HG02970 (cell line): ENCODE data around the gene AKAP6.

Experiments used
- ATAC-seq: cut with Tn5 transposase; IDR thresholded peaks from one replicate; pipeline ENCODE4 v1.9.1; 2021; ENCODE audit warnings: mild to moderate bottlenecking, moderate library complexity, moderate number of reproducible peaks; ENCODE audit not compliant: unreplicated experiment, low FRiP score

Gene AKAP6

DNA sequence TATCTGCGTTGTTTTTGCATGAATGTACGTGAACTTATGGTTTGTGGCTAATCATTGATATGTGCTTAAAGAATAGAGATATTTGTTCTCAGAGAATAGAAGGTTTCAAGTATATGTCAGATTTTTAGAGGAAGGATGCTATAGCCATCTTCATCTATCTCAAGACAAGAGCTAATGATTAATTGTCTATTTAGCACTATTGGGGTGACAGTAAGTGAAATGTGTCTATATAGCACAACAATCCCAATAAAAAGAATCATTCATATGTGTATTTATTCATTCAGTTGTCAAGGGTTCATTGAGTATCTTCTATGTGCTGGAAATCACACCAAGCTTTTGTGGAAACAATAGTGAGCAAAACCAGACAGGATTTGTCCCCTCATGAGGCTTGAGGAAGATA is 310.1 kb downstream of the AKAP6 start:
- no peak for ATAC-seq

DNA sequence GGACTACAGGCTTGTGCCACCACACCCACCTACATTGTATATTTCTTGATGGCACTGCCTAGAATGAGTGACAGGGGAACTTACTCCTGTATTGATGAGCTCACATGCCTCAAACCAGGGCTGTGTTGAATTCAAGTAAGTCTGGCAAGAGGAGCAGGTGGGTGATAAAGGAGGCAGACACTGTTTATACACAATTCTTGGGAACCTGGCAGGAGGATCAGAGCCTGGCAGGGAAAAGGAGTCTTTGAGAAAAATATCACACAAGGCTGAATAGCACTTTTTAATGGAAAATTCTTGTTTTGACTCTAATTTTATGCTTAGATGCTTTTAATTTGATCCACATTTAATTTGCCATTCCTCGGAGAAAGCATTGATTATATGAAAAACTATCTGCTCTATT is 316.5 kb downstream of the AKAP6 start:
- ATAC-seq, result no peak

DNA sequence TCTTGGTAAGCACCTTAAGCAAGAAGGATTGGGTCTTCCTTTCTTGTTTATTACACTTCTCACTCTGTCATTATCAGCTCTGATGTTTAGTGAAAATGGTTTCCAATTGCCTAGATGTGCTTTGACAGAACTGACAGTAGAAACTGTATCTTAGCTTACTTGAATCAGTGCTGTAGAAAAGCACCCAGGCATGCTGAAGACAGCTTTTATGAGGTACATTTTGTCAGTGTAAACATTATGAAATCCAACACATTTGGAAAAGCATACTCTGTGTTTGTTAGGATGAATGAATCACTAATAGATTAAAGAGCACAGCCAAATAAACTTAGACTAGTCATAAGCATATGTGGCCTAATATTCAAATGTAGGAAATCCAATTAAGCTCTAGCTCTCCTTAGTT is 319.3 kb downstream of the AKAP6 start:
- ATAC-seq, result no peak

DNA sequence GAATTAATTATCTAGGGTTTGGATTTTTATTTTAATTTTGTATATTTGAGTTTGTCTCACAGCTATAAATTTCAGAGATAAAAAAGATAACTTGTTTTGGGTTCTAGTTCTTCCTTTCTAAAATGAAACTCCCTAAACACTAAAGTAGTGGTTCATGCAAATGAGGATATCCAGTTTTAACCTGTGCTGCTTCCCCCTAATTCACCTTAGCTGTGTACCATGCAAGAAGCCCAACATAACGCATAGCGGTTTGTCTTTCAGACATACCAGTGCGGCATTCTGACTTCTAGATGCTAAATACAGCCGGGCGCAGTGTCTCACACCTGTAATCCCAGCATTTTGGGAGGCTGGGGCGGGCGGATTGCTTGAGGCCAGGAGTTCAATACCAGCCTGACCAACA is 320.9 kb downstream of the AKAP6 start:
- no peak for ATAC-seq

DNA sequence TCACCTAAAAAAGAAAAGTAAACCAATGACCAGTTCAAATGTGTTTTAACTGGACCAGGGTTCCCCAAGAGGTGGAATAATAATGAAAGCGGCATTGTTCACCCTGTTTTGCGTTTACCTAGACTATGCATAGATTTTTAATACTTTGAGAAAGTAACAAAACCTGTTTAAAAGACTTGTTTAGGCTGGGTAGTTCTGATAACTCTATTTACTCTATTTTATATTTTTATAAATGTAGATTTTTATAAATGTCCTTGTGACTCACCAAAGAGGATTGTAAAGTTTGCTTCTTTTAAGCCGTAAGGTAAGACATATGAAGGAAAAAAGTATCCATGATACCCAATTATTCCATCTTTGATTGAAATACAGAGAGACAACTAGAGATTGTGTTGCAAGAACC is 321.6 kb downstream of the AKAP6 start:
- ATAC-seq, result no peak

DNA sequence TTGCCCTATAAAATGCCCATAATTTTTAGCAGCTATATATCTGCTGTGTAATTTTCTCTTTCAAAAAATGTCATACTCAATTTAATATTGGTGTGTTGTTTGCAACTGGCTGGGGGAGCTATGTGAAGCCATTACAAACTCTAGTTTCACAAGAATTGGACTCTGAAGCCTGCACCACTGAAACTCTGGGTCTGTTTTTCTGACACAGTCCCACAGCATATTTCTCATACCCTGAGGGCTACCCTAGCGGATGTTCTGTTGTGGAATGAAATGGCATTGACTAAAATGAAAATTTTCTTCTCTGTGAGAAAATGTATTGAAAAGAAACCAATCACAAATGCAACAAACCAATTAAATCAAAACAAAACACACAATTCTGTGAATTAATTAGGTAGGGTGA is 325.0 kb downstream of the AKAP6 start:
- ATAC-seq, result no peak

DNA sequence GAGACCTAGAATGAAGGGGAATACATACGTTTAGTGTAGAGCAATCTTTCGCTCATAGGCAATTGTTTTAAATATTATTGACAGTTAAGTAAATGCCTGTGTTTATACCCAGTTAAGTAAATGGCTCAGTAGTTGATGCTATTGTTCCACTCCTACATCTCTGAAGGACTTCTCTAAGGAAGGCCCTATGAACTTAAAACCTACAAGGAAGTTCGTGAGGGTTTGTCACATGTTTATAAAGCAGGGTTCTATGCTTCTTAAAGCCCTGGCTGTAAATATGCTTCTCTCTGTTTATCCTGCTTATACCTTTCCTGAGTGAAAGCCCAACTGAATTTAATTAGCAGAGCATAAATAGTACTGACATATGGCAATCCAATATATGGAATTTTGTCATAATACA is 327.5 kb downstream of the AKAP6 start:
- no peak for ATAC-seq

DNA sequence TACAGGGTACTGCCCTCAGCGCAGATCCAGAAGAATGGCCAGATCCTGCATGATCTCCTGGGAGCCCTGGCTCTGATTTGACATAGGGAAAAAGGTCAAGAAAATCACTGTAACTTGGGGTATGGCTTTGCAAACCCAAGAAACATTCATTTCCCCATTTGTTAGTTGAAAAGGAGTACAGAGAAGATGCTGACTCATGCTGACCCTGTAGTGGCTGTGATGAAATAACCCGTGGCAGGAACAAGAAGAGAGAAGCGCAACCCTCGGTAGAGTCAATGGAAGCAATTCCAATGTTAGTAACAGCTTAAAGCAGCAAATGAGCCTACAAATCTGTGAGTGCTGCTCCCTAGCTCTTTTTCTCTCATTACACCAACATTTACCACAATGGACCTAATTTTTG is 328.0 kb downstream of the AKAP6 start:
- no peak for ATAC-seq

DNA sequence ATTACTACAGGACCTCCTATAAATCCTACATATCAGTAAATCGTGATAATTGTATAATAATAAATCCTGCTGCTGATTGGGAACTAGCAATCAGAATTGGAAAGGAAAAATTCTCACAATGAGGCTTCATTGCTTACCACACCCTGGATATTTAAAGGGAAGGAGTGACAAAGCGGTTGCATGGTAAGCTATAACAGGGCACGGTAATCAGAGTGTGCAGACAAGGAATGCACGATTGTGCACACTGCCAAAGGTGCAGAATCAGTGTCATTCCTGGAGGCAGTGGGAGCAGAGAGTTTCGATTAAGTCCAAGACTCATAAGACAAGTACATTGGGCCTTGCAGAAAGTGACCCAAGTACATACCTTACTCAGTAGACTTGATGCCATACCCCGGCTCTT is 332.1 kb downstream of the AKAP6 start:
- no peak for ATAC-seq

DNA sequence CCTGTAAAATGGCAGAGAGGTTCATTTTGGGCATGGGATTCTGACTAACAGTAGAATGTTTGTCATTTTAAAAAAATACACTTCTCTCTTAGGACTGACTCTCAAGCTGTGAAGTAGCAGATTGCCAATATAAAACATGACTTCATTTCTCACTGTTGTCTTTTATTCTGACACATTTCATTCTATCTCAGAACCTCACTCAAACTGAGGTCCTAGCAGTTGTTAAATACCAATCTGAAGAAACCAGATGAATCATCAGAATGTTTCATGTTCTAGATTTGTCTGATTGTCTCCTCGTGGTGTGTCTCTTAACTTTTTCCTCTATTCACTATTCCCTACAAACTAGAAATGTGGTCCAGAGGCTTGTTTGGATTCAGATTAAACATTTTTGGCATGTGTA is 333.1 kb downstream of the AKAP6 start:
- ATAC-seq, result no peak

- no peak for ATAC-seq
Measured at GRCh38 chr14:32666308-32666707, 337.2 kb downstream of the AKAP6 start.

- ATAC-seq, result no peak
Measured at GRCh38 chr14:32667287-32667686, 338.2 kb downstream of the AKAP6 start.

- no peak for ATAC-seq
Measured at GRCh38 chr14:32667791-32668190, 338.7 kb downstream of the AKAP6 start.

- ATAC-seq, result no peak
Measured at GRCh38 chr14:32669391-32669790, 340.3 kb downstream of the AKAP6 start.

- no peak for ATAC-seq
Measured at GRCh38 chr14:32675433-32675832, 346.3 kb downstream of the AKAP6 start.

- no peak for ATAC-seq
Measured at GRCh38 chr14:32677129-32677780, 348.2 kb downstream of the AKAP6 start.

- ATAC-seq, result no peak
Measured at GRCh38 chr14:32678088-32678487, 349.0 kb downstream of the AKAP6 start.

DNA sequence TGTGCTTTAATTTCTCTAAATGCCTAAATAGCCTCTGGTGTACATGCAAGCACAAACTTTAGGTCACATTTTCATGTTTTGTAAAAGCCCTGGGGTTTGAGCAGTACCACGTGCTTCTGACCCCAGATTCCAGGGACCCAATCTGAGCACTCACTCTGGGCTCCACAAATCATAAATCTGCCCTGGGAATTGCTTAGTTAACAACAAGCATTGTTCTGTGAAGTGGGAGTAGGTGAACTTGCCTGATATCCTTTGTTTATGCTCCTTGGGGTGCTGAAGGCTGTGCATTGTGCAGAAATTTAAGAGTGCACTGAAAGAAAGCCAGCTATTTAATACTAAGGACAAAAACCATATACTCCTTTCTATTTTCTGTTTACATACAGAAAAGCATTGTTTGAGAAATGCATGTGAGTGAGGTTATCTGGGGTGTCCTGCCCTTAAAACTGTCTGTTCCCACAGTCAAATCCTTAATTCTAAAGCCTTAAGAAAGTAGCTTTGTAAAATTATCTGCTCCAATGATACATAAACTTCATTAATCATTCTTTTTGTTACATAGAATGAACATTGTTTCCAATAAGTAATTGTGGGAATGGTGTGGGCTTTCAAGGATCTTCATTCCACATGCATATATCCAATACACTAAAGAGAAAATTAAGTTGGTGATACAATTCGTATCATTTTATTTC is 351.0 kb downstream of the AKAP6 start:
- no peak for ATAC-seq

- ATAC-seq, result no peak
Measured at GRCh38 chr14:32681598-32681997, 352.5 kb downstream of the AKAP6 start.

DNA sequence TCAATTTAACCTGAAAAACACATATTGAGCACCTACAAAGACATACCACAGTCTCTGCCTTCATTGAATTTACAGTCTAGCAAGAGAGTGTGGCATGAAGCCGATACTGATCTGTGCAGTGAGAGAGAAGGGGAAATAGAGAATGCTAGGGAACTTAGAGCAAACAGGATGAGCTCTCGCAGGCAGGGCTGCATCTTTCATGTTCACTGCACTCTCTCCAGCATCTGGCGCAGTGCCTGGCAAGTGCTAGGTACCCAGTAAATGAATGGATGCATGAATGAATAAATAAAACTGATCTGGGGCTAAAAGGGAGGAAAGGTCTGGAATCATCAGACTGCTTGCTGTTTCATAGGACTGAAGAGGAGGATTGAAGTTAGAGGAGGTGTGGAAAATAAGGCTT is 353.1 kb downstream of the AKAP6 start:
- no peak for ATAC-seq

- no peak for ATAC-seq
Measured at GRCh38 chr14:32683679-32684078, 354.6 kb downstream of the AKAP6 start.

GRCh38 chr14:32688941-32689340 is 359.8 kb downstream of the AKAP6 start:
- ATAC-seq, result no peak
